Mesendoderm (in vitro differentiated cells): ENCODE data around the gene TSPOAP1.

Experiments used
- DNase-seq: peaks from one replicate; pipeline ENCODE4 v3.0.0; 2013
- H2AK5ac ChIP-seq: 2 replicates; pipeline ENCODE4 v1.6.1; 2013; ENCODE audit warnings: low read length, inconsistent platforms
- H2BK120ac ChIP-seq: 2 replicates; pipeline ENCODE4 v1.6.1; 2013; ENCODE audit warnings: low read depth, mild to moderate bottlenecking, low read length, moderate library complexity, mixed read lengths
- H2BK15ac ChIP-seq: replicated peaks from 2 replicates; pipeline ENCODE4 v1.6.1; 2013; ENCODE audit warnings: low read depth, mild to moderate bottlenecking, moderate library complexity
- H2BK5ac ChIP-seq: 2 replicates; pipeline ENCODE4 v1.6.1; 2013; ENCODE audit warnings: low read length, inconsistent platforms
- H3K18ac ChIP-seq: 2 replicates; pipeline ENCODE4 v1.6.1; 2013; ENCODE audit warnings: mild to moderate bottlenecking, low read length, mixed read lengths
- H3K23ac ChIP-seq: one replicate; pipeline ENCODE4 v1.6.1; 2013; ENCODE audit warnings: low read length
- H3K27ac ChIP-seq: 2 replicates; pipeline ENCODE4 v1.5.1; 2013; ENCODE audit warnings: low read depth, mild to moderate bottlenecking, inconsistent platforms, low read length, moderate library complexity
- H3K27me3 ChIP-seq: 2 replicates; pipeline ENCODE4 v1.6.1; 2013; ENCODE audit warnings: low read length, control low read depth, mild to moderate bottlenecking, inconsistent platforms; ENCODE audit not compliant: insufficient read depth, poor library complexity
- H3K36me3 ChIP-seq: 2 replicates; pipeline ENCODE4 v1.6.1; 2013; ENCODE audit warnings: low read length, inconsistent platforms; ENCODE audit not compliant: control insufficient read depth, insufficient read depth
- H3K4ac ChIP-seq: one replicate; pipeline ENCODE4 v1.6.1; 2013; ENCODE audit warnings: low read depth, mild to moderate bottlenecking, low read length, moderate library complexity
- H3K4me1 ChIP-seq: 2 replicates; pipeline ENCODE4 v1.6.1; 2013; ENCODE audit warnings: low read depth, low read length, inconsistent platforms; ENCODE audit not compliant: control insufficient read depth
- H3K4me2 ChIP-seq: 2 replicates; pipeline ENCODE4 v1.6.1; 2013; ENCODE audit warnings: low read length
- H3K4me3 ChIP-seq: 2 replicates; pipeline ENCODE4 v1.5.1; 2013; ENCODE audit warnings: mild to moderate bottlenecking, low read length
- H3K56ac ChIP-seq: one replicate; pipeline ENCODE4 v1.6.1; 2013; ENCODE audit warnings: low read length
- H3K79me1 ChIP-seq: 2 replicates; pipeline ENCODE4 v1.6.1; 2013; ENCODE audit warnings: low read length, inconsistent platforms
- H3K79me2 ChIP-seq: 2 replicates; pipeline ENCODE4 v1.6.1; 2013; ENCODE audit warnings: mild to moderate bottlenecking, low read length; ENCODE audit not compliant: control insufficient read depth, insufficient read depth
- H3K9ac ChIP-seq: 2 replicates; pipeline ENCODE4 v1.6.1; 2013; ENCODE audit warnings: low read length, inconsistent platforms
- H4K5ac ChIP-seq: one replicate; pipeline ENCODE4 v1.6.1; 2013; ENCODE audit warnings: low read length
- H4K8ac ChIP-seq: one replicate; pipeline ENCODE4 v1.6.1; 2013; ENCODE audit warnings: low read depth, mild to moderate bottlenecking, control low read depth, low read length, moderate library complexity
- WGBS: extraction: QIAGEN DNeasy Blood & Tissue Kit; methylation state at CpG from one replicate; pipeline ENCODE4 v1.1.7; 2013; ENCODE audit warnings: low lambda C conversion rate, missing lambda C conversion rate; ENCODE audit not compliant: insufficient coverage; ENCODE audit errors: extremely low coverage; 5-methylcytosine and 5-hydroxymethylcytosine counted together

The TSPOAP1 gene

GRCh38 chr17:58309918-58310259 lies 18.7 kb downstream of the TSPOAP1 start:
- no peak overlapping the region for H3K56ac ChIP-seq
- no peak overlapping the region for H4K5ac ChIP-seq
- H3K4me2 ChIP-seq = no peak overlapping the region
- H2BK5ac ChIP-seq = no peak overlapping the region
- H3K18ac ChIP-seq = no peak overlapping the region
- no peaks in the 10 kb centered on the region for H3K79me2 ChIP-seq
- H3K27me3 ChIP-seq = no peaks in the 10 kb centered on the region
- no peak overlapping the region for H3K4me3 ChIP-seq
- no peak overlapping the region for H2BK15ac ChIP-seq
- H3K79me1 ChIP-seq = no peaks in the 10 kb centered on the region
- H3K4me1 ChIP-seq = no peaks in the 10 kb centered on the region
- DNase-seq = no peak
- H3K23ac ChIP-seq = no peak overlapping the region
- H3K9ac ChIP-seq = no peak overlapping the region
- no peaks in the 10 kb centered on the region for H3K36me3 ChIP-seq
- no peak overlapping the region for H2BK120ac ChIP-seq
- H3K27ac ChIP-seq = no peak overlapping the region
- no peak overlapping the region for H3K4ac ChIP-seq
- no peak overlapping the region for H2AK5ac ChIP-seq
- no CpG with 5 or more reads among the region's 5 CpGs for WGBS
- no peak overlapping the region for H4K8ac ChIP-seq

DNA sequence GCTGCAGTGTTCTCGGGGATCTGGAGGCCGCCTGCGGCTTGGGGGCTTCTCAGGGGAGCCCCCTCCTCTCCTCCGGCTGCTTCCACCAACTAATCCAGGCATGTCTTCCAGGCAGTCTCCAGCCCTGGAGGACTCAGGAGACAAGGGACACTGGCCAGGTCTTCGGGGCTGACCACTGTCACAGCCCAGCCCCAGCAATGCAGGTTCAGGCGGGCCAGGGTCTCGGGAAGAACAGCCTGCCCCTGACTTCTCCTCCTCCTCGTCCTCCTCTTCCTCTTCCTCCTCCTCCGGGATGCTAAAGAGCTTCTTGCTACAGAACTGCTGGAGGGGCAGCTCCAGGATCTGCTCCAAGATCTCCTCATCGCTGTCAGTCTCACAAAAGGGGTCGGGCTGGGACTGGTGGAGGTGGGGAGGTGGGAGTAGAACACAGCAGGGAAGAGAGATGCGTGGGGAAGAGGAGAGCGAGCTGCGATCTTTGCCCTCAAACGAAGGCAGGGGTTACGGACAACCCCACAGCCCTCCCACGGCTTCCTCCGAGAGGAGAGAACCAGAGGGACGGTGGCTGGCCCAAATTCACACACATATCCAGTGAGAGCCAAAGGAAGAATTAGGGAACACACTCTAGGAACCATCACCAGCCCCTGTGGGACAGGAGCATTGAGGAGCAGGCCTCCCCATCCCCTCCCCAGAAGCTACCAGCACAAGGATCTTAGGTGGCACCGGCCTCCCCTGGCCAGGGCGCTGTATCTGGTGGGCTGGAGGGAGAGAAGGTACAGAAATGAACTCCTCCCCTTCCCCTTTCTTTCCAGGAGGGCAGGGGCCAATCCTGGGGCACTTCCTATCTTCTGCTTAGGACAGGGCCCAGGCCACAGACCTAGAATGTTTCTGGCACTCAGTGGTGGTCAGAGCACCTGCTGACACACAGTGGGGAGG lies 19.3 kb downstream of the TSPOAP1 start:
- H3K4me2 ChIP-seq = no peak overlapping the region
- WGBS = no CpG with 5 or more reads among the region's 21 CpGs
- no peak overlapping the region for H3K27ac ChIP-seq
- no peak overlapping the region for H4K5ac ChIP-seq
- H3K79me2 ChIP-seq = no peaks in the 10 kb centered on the region
- no peak overlapping the region for H2BK5ac ChIP-seq
- no peaks in the 10 kb centered on the region for H3K36me3 ChIP-seq
- H2BK120ac ChIP-seq = no peak overlapping the region
- no peaks in the 10 kb centered on the region for H3K27me3 ChIP-seq
- no peak overlapping the region for H3K23ac ChIP-seq
- no peak overlapping the region for H2BK15ac ChIP-seq
- no peak for DNase-seq
- no peaks in the 10 kb centered on the region for H3K79me1 ChIP-seq
- no peak overlapping the region for H2AK5ac ChIP-seq
- no peak overlapping the region for H3K18ac ChIP-seq
- H3K4me1 ChIP-seq = no peaks in the 10 kb centered on the region
- no peak overlapping the region for H3K56ac ChIP-seq
- no peak overlapping the region for H3K4ac ChIP-seq
- H3K4me3 ChIP-seq = no peak overlapping the region
- no peak overlapping the region for H4K8ac ChIP-seq
- no peak overlapping the region for H3K9ac ChIP-seq

DNA sequence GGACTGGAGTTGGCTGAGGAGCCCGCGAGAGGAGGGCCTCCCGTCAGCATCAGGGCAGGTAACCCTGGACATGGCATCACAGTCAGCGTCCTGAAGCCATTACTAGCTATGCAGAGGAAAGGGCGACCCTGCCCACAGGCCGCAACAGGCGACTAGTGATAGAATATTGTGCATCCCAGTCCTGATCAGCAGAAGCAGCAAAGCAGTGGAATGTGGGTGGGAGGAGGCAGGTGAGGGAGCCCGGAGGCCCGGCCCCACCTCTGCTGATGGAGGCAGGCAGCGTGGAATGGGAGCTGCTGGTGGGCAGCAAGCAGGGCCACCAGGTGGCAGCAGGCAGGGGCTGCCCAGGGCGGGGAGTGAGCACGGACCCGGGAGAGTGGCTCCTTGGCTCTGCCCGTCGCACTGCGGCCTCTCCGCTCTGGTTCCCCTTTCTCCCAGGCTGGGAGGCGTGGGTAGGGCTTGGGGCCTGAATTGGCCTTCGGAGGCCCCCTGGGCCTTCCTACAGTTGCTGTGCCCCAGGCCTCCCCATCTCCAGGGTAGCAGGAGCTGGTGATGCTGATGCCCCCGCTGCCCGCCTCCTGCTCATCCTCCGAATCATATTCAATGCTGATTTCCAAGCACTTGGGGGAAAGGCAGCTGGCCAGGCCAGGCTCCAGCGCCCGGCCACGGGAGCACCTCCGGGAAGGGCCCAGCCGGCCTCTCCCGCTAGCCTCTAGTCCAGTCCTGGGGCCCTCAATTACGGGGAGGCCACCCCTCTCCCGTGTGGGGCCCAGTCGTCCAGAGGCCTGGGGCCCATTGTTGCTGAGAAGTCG lies 20.2 kb downstream of the TSPOAP1 start:
- no peak overlapping the region for H4K5ac ChIP-seq
- H2AK5ac ChIP-seq = no peak overlapping the region
- H2BK5ac ChIP-seq = no peak overlapping the region
- no peak overlapping the region for H3K4ac ChIP-seq
- no peaks in the 10 kb centered on the region for H3K27me3 ChIP-seq
- H3K4me1 ChIP-seq = no peaks in the 10 kb centered on the region
- H3K23ac ChIP-seq = no peak overlapping the region
- no peak overlapping the region for H3K9ac ChIP-seq
- no peaks in the 10 kb centered on the region for H3K79me1 ChIP-seq
- no peak overlapping the region for H3K4me2 ChIP-seq
- DNase-seq = peak; percentile 75
- no peak overlapping the region for H3K56ac ChIP-seq
- no peaks in the 10 kb centered on the region for H3K36me3 ChIP-seq
- H3K4me3 ChIP-seq = no peak overlapping the region
- no CpG with 5 or more reads among the region's 32 CpGs for WGBS
- no peaks in the 10 kb centered on the region for H3K79me2 ChIP-seq
- H3K18ac ChIP-seq = no peak overlapping the region
- no peak overlapping the region for H4K8ac ChIP-seq
- no peak overlapping the region for H3K27ac ChIP-seq
- H2BK15ac ChIP-seq = no peak overlapping the region
- no peak overlapping the region for H2BK120ac ChIP-seq

DNA sequence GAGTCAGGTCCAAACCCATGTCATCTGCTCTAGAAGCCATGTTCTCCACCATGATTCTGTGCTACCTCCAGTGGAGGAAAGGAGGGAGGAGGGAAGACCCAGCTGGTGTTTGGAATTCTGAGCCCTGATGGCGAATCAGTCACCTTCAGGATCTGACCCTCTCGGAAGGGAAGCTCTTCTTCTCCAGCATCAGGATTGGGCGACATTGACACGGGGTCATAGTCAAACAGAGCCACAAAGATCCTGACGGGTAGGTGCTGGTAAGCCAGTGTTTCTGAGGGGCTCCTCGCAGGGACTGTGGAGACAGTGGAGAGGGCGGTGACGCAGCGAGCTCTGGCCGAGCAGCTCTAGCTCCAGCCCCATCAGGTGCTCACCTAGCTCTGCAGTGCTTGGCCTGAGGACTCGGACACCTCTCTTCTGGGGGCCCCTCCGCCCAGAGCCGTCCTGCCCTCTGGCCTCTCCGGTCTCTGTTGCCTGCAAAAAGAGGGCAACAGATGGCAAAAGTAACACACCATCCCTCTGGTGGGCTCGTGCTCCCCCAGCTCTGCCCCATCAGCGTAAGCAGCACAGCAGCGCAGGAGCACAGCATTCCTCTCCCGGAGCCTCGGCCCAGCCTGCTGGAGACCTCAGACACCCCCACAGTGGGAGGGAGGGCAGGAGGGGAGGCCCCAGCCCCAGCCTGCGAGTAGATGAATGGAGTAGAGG lies 21.0 kb downstream of the TSPOAP1 start:
- H2AK5ac ChIP-seq = no peak overlapping the region
- H3K27me3 ChIP-seq = no peaks in the 10 kb centered on the region
- H3K4me2 ChIP-seq = no peak overlapping the region
- H3K4me1 ChIP-seq = no peaks in the 10 kb centered on the region
- no CpG with 5 or more reads among the region's 20 CpGs for WGBS
- H2BK15ac ChIP-seq = no peak overlapping the region
- H3K4ac ChIP-seq = no peak overlapping the region
- H3K56ac ChIP-seq = no peak overlapping the region
- no peak overlapping the region for H3K23ac ChIP-seq
- no peak overlapping the region for H2BK5ac ChIP-seq
- no peak for DNase-seq
- H3K18ac ChIP-seq = no peak overlapping the region
- no peaks in the 10 kb centered on the region for H3K79me2 ChIP-seq
- no peak overlapping the region for H2BK120ac ChIP-seq
- no peak overlapping the region for H3K27ac ChIP-seq
- no peak overlapping the region for H4K8ac ChIP-seq
- H3K9ac ChIP-seq = no peak overlapping the region
- H3K36me3 ChIP-seq = no peaks in the 10 kb centered on the region
- no peaks in the 10 kb centered on the region for H3K79me1 ChIP-seq
- no peak overlapping the region for H4K5ac ChIP-seq
- no peak overlapping the region for H3K4me3 ChIP-seq

DNA sequence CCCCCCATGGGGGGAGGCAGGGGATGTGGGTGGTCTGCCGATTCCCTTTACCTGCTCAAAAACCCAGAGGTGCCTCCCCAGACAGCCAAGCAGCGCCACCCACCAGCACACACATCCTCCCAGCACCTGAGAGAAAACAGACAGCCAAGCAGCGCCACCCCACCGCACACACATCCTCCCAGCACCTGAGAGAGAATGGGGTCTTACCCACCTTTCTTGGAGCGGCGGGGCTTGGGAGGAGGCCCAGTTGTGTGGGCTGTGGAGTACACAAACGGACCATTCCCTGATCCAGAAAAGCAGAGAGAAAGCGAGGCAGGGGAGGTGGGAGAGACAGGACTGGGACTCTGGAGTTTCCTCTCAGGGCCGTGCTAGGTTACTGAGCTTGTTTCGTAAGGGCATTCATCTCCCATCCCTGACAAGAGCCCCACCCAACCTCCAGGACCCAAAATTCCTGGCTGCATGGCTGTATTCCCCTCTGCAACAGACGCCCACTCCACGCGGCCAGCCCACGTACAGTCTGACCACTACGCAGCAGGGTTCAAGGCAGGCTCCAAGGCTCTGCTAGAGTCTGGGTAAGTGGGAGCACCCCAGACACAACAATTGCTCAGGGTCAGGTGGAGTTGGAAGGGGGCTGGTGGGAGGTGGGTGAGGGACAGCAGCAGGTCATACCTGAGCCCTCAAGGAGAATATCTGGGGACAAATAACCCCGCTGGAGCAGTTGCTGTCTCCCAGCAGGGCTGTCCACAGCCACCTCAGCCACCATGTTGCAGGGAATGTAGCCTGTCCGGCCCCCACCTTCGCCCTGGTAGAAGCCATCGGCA lies 22.3 kb downstream of the TSPOAP1 start:
- Histone ChIP-seq H3K4me3 (no peak overlapping the region), H3K18ac (no peak overlapping the region), H3K56ac (no peak overlapping the region), H4K8ac (no peak overlapping the region), H3K4me2 (no peak overlapping the region), H2BK15ac (no peak overlapping the region), H3K79me2 (no peaks in the 10 kb centered on the region), H3K36me3 (no peaks in the 10 kb centered on the region), H3K27ac (no peak overlapping the region), H3K79me1 (no peaks in the 10 kb centered on the region), H2BK120ac (no peak overlapping the region), H3K27me3 (no peaks in the 10 kb centered on the region), H3K4ac (no peak overlapping the region), H3K9ac (no peak overlapping the region), H2BK5ac (no peak overlapping the region), H2AK5ac (no peak overlapping the region), H4K5ac (no peak overlapping the region), H3K4me1 (no peaks in the 10 kb centered on the region), H3K23ac (no peak overlapping the region)
- no CpG with 5 or more reads among the region's 19 CpGs for WGBS
- no peak for DNase-seq
